Lung (tissue), 12 donors: ENCODE measurements around the gene ZNF521. TPM values are rescaled to one million over a fixed set of nuclear protein-coding genes. Genes with fewer than 3 reads are reported as not detected.

ENCODE experiments used
- ATAC-seq: fragments of 200-7000 bp; cut with Tn5 transposase; one replicate; pipeline ENCODE4 v1.9.1; 2020; ENCODE audit warnings: moderate number of reproducible peaks; ENCODE audit not compliant: insufficient read depth, low FRiP score
- DNase-seq, 3 donors: peaks; one replicate each; pipeline ENCODE4 v3.0.0-alpha.2; 2013 to 2017
- H3K27ac ChIP-seq, 2 donors: one replicate each; pipeline ENCODE4 v1.5.1; 2013; ENCODE audit warnings: mild to moderate bottlenecking in 2 of 2, moderate library complexity in 2 of 2, control low read depth in 1 of 2, inconsistent platforms in 1 of 2, low read depth in 1 of 2, low read length in 1 of 2
- H3K27me3 ChIP-seq, 3 donors: one replicate each; pipeline ENCODE4 v1.5.1; 2013; ENCODE audit warnings: low read length in 2 of 3; ENCODE audit not compliant: control insufficient read depth in 3 of 3, insufficient read depth in 3 of 3
- H3K36me3 ChIP-seq, 4 donors: one replicate each; pipeline ENCODE4 v1.5.1; 2013; ENCODE audit warnings: low read length in 4 of 4, mild to moderate bottlenecking in 1 of 4, moderate library complexity in 1 of 4; ENCODE audit not compliant: control insufficient read depth in 4 of 4, insufficient read depth in 4 of 4
- H3K4me1 ChIP-seq, 5 donors: one replicate each; pipeline ENCODE4 v1.5.1; 2013; ENCODE audit warnings: low read length in 5 of 5, mild to moderate bottlenecking in 2 of 5, moderate library complexity in 1 of 5; ENCODE audit not compliant: control insufficient read depth in 5 of 5, insufficient read depth in 5 of 5
- H3K4me3 ChIP-seq: one replicate; pipeline ENCODE4 v1.5.1; 2013; ENCODE audit warnings: mild to moderate bottlenecking, control low read depth, moderate library complexity
- H3K9ac ChIP-seq, 2 donors: one replicate each; pipeline ENCODE4 v1.5.1; 2013; ENCODE audit warnings: low read length in 2 of 2, control low read depth in 1 of 2; ENCODE audit not compliant: insufficient read depth in 1 of 2
- H3K9me3 ChIP-seq, 4 donors: one replicate each; pipeline ENCODE4 v1.5.1; 2013; ENCODE audit warnings: low read length in 3 of 4, mild to moderate bottlenecking in 1 of 4, moderate library complexity in 1 of 4; ENCODE audit not compliant: control insufficient read depth in 4 of 4, insufficient read depth in 3 of 4
- CTCF ChIP-seq: IDR thresholded peaks from 2 replicates; pipeline ENCODE4 v1.5.1; 2012; ENCODE audit warnings: mild to moderate bottlenecking; ENCODE audit errors: control extremely low read depth, extremely low read depth
- WGBS, 2 donors: extraction: QIAGEN DNeasy Blood & Tissue Kit; methylation state at CpG; one replicate each; pipeline ENCODE4 v1.1.7; 2013; 5-methylcytosine and 5-hydroxymethylcytosine counted together
- polyA plus RNA-seq, 2 donors: library from polyadenylated mRNA; stranded (reverse); fragments of 200-250 nt; gene quantifications; one replicate each; pipeline ENCODE4 v1.2.1, GENCODE V29; 2013
- total RNA-seq, 2 donors: library from RNA; depleted of rRNA in 1 of 2; stranded (reverse); fragments of >200 nt in 1 of 2; gene quantifications; one replicate each; pipeline ENCODE4 v1.2.1, GENCODE V29; 2014 to 2021
- donor health status: control.
- donor health status: control.
- donor health status: Bipolar disorder and iron deficiency.
- donor health status: healthy.
- donor health status: DM: yes; HTN: yes; CAD: no.

Gene ZNF521
- total and polyA plus RNA-seq, 4 donors = 1.5 to 48.8 (median 10.7) TPM

DNA sequence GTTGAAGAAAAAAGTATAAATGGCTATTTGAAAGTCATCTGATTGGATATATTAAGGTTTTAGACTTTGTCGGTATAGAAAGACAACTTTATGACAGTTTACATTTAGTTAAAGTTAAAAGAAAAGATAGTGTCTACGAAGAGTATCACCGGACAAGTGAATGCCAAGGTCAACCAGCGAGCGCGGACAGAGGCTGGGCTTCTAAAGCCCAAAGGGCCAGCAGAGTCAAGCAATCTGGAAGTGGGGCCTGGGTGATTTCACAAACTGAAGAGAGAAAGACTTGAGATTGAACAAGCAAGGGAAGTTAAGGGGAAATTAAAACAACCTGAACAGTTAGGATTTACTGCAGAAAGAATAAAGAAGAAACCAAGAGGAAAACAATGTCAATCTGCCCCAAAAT lies 16.3 kb downstream of the ZNF521 start:
- Histone ChIP-seq H3K9ac (no peak overlapping the region), H3K27me3 (no peaks in the 10 kb centered on the region), H3K27ac (no peak overlapping the region), H3K36me3 (no peaks in the 10 kb centered on the region), H3K4me1 (peaks cover 0 to 9% (median 3%) of the 10 kb centered on the region in 5 donors), H3K4me3 (no peak overlapping the region), H3K9me3 (no peaks in the 10 kb centered on the region)
- no peak for TF ChIP-seq CTCF
- DNase-seq (no peak), ATAC-seq (no peak)
- WGBS, 2 donors = 92 to 98% methylated on average over 6 of the region's 6 CpGs

- Histone ChIP-seq H3K9ac (no peak overlapping the region), H3K36me3 (no peaks in the 10 kb centered on the region), H3K27ac (no peak overlapping the region), H3K4me1 (peaks cover 0 to 9% (median 3%) of the 10 kb centered on the region in 5 donors), H3K27me3 (no peaks in the 10 kb centered on the region), H3K9me3 (no peaks in the 10 kb centered on the region), H3K4me3 (no peak overlapping the region)
- 94 to 96% methylated on average over 3 of the region's 3 CpGs for WGBS, 2 donors
- DNase-seq (no peak), ATAC-seq (no peak)
- TF ChIP-seq CTCF = no peak
Measured at GRCh38 chr18:25335062-25335461, 16.9 kb downstream of the ZNF521 start.

DNA sequence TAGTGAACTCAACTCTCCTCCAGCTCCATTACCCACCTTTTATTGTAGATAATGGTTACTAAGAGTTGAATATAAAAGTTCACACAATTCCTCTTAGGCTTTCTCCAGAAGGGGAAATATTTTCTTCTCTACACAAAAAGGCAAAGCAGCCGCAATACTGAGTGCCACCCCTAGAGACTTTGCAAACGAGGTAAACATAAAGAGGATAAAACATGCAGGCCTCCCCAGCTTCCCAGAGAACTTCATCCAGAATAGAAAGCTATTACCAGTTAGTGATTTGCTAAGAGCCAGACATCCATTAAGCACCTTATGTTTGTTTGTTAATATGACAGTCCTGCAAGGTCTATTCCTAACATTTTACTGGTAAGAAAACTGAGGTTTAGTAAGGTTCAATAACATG lies 17.4 kb downstream of the ZNF521 start:
- no peak for TF ChIP-seq CTCF
- no peak overlapping the region for H3K9ac ChIP-seq
- ATAC-seq (no peak), DNase-seq (no peak)
- H3K27ac ChIP-seq = no peak overlapping the region
- no peak overlapping the region for H3K4me3 ChIP-seq
- H3K27me3 ChIP-seq = no peaks in the 10 kb centered on the region
- WGBS, 2 donors = 84 to 85% methylated on average over 2 of the region's 2 CpGs
- peaks cover 0 to 9% (median 3%) of the 10 kb centered on the region in 5 donors for H3K4me1 ChIP-seq
- no peaks in the 10 kb centered on the region for H3K36me3 ChIP-seq
- no peaks in the 10 kb centered on the region for H3K9me3 ChIP-seq

GRCh38 chr18:25332002-25332401 lies 20.0 kb downstream of the ZNF521 start:
- TF ChIP-seq CTCF = no peak
- DNase-seq = no peak
- Histone ChIP-seq H3K4me1 (peaks cover 1 to 18% (median 13%) of the 10 kb centered on the region in 5 donors), H3K9me3 (no peaks in the 10 kb centered on the region), H3K27ac (no peak overlapping the region), H3K36me3 (no peaks in the 10 kb centered on the region), H3K27me3 (no peaks in the 10 kb centered on the region), H3K4me3 (no peak overlapping the region), H3K9ac (no peak overlapping the region)
- ATAC-seq = no peak
